Endothelial cell of umbilical vein (primary cell): ENCODE measurements around the gene ATP8A2.

Source experiments
- CTCF ChIP-seq, 2 donors: IDR thresholded peaks; 1 replicate in 1 of 2; 2 replicates in 1 of 2; pipeline ENCODE4 v1.5.1; 2011; ENCODE audit warnings: low read length in 2 of 2, mild to moderate bottlenecking in 2 of 2, moderate library complexity in 2 of 2, control low read depth in 1 of 2, inconsistent platforms in 1 of 2, low read depth in 1 of 2; ENCODE audit not compliant: insufficient read depth in 1 of 2; ENCODE audit errors: extremely low read depth in 1 of 2
- EZH2 ChIP-seq: IDR thresholded peaks from 2 replicates; pipeline ENCODE4 v1.6.1; 2012; ENCODE audit warnings: borderline replicate concordance, low read depth, mild to moderate bottlenecking, moderate library complexity, low read length, inconsistent platforms; ENCODE audit not compliant: severe bottlenecking

GRCh38 chr13:25469169-25469525 lies 97.4 kb downstream of the ATP8A2 start:
- TF ChIP-seq CTCF (IDR thresholded peaks at IDR 0.05; ENCODE audit: extremely low read depth in 1 of 2, insufficient read depth in 1 of 2, low read depth in 1 of 2, low read length in 2 of 2) (no peak), EZH2 (peak; percentile 40)
